HCT116 (cell line): Measurements from ENCODE around the gene ZXDC. TPM values are rescaled to one million over a fixed set of nuclear protein-coding genes. Genes with fewer than 3 reads are reported as not detected.

Experiments
- ATAC-seq: fragments of 200-7000 bp; cut with Tn5 transposase; 2 replicates; pipeline ENCODE4 v1.9.1; 2020; ENCODE audit warnings: mild to moderate bottlenecking, moderate library complexity
- BruUV-seq: library from RNA; stranded (reverse); fragments of 400-500 nt; replicated peaks from 2 replicates; lab custom pipeline; 2021; lab: Mats Ljungman, UMichigan
- CTCF ChIA-PET: fragments of 300-600 bp; sonication (Branson Sonifier 250); formaldehyde crosslinking; loops from one replicate; lab custom pipeline; 2021; ENCODE audit warnings: antibody characterized with exemption; lab: Charles Lee
- POLR2A ChIA-PET: fragments of 300-600, 350-600 bp; sonication (Branson Sonifier 250); formaldehyde crosslinking; loops from one replicate; lab custom pipeline; 2021; ENCODE audit warnings: antibody characterized with exemption; lab: Charles Lee
- RAD21 ChIA-PET, 2 experiments: fragments of 300-600 bp; sonication (Branson Sonifier 250); formaldehyde crosslinking; loops; one replicate each; lab custom pipeline; 2023; ENCODE audit warnings: low total read pairs in 2 of 2; ENCODE audit not compliant: uncharacterized antibody in 2 of 2, unreplicated experiment in 2 of 2, low non-redundant PET in 1 of 2; lab: Charles Lee
- DNase-seq: peaks from one replicate; pipeline ENCODE4 v3.0.0-alpha.2; 2010; ENCODE audit warnings: low read depth, low spot score
- H2AFZ ChIP-seq: fragments of 200-600 bp; shearing (Covaris generic), sonication (generic); 2 replicates; pipeline ENCODE4 v1.6.1; 2017; ENCODE audit warnings: low read depth, mixed run types, mixed read lengths, antibody characterized with exemption, low read length; ENCODE audit not compliant: poor library complexity, severe bottlenecking
- H3K27ac ChIP-seq: 2 replicates; pipeline ENCODE4 v1.5.1; 2012; ENCODE audit warnings: low read depth, low read length
- H3K27me3 ChIP-seq: fragments of 200-600 bp; sonication (generic); 2 replicates; pipeline ENCODE4 v1.6.1; 2016; ENCODE audit warnings: mixed run types, low read length, mixed read lengths; ENCODE audit not compliant: insufficient read depth
- H3K36me3 ChIP-seq, 2 experiments: fragments of 200-500 bp in 1 of 2; fragments of 200-600 bp in 1 of 2; sonication (Bioruptor generic) in 1 of 2; sonication (generic) in 1 of 2; 2 replicates each; pipeline versions ENCODE4 v1.5.1 to v1.6.1; 2014 to 2016; ENCODE audit warnings: low read length in 2 of 2, inconsistent platforms in 1 of 2, mixed read lengths in 1 of 2, mixed run types in 1 of 2; ENCODE audit not compliant: insufficient read depth in 2 of 2, control insufficient read depth in 1 of 2
- H3K4me1 ChIP-seq, 2 experiments: fragments of 200-600 bp in 1 of 2; sonication (generic) in 1 of 2; 2 replicates each; pipeline versions ENCODE4 v1.5.1 to v1.6.1; 2012 to 2017; ENCODE audit warnings: low read length in 2 of 2, inconsistent platforms in 1 of 2, mild to moderate bottlenecking in 1 of 2, mixed read lengths in 1 of 2, mixed run types in 1 of 2, moderate library complexity in 1 of 2; ENCODE audit not compliant: insufficient read depth in 2 of 2, control insufficient read depth in 1 of 2
- H3K4me2 ChIP-seq: fragments of 200-600 bp; sonication (generic); 2 replicates; pipeline ENCODE4 v1.6.1; 2017; ENCODE audit warnings: mixed run types, low read length, mixed read lengths
- H3K4me3 ChIP-seq, 2 experiments: fragments of 200-600 bp in 1 of 2; sonication (generic) in 1 of 2; replicated peaks in 1 of 2; 2 replicates each; pipeline ENCODE4 v1.5.1; 2011 to 2016; ENCODE audit warnings: low read length in 2 of 2, control low read depth in 1 of 2, low read depth in 1 of 2, mild to moderate bottlenecking in 1 of 2, mixed read lengths in 1 of 2, mixed run types in 1 of 2
- H3K79me2 ChIP-seq: fragments of 200-600 bp; sonication (generic); 2 replicates; pipeline ENCODE4 v1.6.1; 2017; ENCODE audit warnings: mild to moderate bottlenecking, mixed run types, low read length, moderate library complexity, mixed read lengths; ENCODE audit not compliant: insufficient read depth
- H3K9ac ChIP-seq: fragments of 200-600 bp; sonication (generic); 2 replicates; pipeline ENCODE4 v1.6.1; 2016; ENCODE audit warnings: low read length, mixed read lengths
- H3K9me2 ChIP-seq: fragments of 200-600 bp; sonication (generic), shearing (Covaris generic); 2 replicates; pipeline ENCODE4 v1.6.1; 2017; ENCODE audit warnings: mixed run types, mild to moderate bottlenecking, moderate library complexity; ENCODE audit not compliant: insufficient read depth
- H3K9me3 ChIP-seq, 2 experiments: fragments of 200-500 bp in 1 of 2; fragments of 200-600 bp in 1 of 2; sonication (Bioruptor generic) in 1 of 2; sonication (generic) in 1 of 2; 2 replicates each; pipeline ENCODE4 v1.6.1; 2014 to 2017; ENCODE audit warnings: low read length in 2 of 2, mixed read lengths in 2 of 2, inconsistent platforms in 1 of 2, low read depth in 1 of 2, mild to moderate bottlenecking in 1 of 2, mixed run types in 1 of 2, moderate library complexity in 1 of 2; ENCODE audit not compliant: control insufficient read depth in 1 of 2, insufficient read depth in 1 of 2
- H4K20me1 ChIP-seq: fragments of 200-600 bp; sonication (generic), shearing (Covaris generic); 2 replicates; pipeline ENCODE4 v1.6.1; 2017; ENCODE audit warnings: mixed run types, mild to moderate bottlenecking, moderate library complexity; ENCODE audit not compliant: insufficient read depth
- ATF3 ChIP-seq: IDR thresholded peaks from 2 replicates; pipeline ENCODE4 v1.6.1; 2012
- CBX3 ChIP-seq: IDR thresholded peaks from 2 replicates; pipeline ENCODE4 v1.6.1; 2012; ENCODE audit warnings: low read depth
- CEBPB ChIP-seq: IDR thresholded peaks from 2 replicates; pipeline ENCODE4 v1.6.1; 2012; ENCODE audit warnings: low read depth
- EGR1 ChIP-seq: IDR thresholded peaks from 2 replicates; pipeline ENCODE4 v1.6.1; 2012; ENCODE audit warnings: low read depth
- ELF1 ChIP-seq: IDR thresholded peaks from 2 replicates; pipeline ENCODE4 v1.6.1; 2012; ENCODE audit warnings: low read depth, borderline replicate concordance
- JUND ChIP-seq: IDR thresholded peaks from 2 replicates; pipeline ENCODE4 v1.6.1; 2012
- POLR2A ChIP-seq: IDR thresholded peaks from 2 replicates; pipeline ENCODE4 v1.7.0; 2011; ENCODE audit warnings: borderline replicate concordance; ENCODE audit not compliant: insufficient read depth, insufficient read length; ENCODE audit errors: extremely low read depth
- POLR2AphosphoS5 ChIP-seq: IDR thresholded peaks from 2 replicates; pipeline ENCODE4 v1.6.1; 2011; ENCODE audit warnings: mild to moderate bottlenecking, low read depth, low read length, moderate library complexity
- SIN3A ChIP-seq: IDR thresholded peaks from 2 replicates; pipeline ENCODE4 v1.6.1; 2012; ENCODE audit warnings: low read depth
- SP1 ChIP-seq: IDR thresholded peaks from 2 replicates; pipeline ENCODE4 v1.6.1; 2012; ENCODE audit warnings: low read depth
- YY1 ChIP-seq: IDR thresholded peaks from 2 replicates; pipeline ENCODE4 v1.6.1; 2011; ENCODE audit warnings: low read length, low read depth, moderate library complexity, mild to moderate bottlenecking; ENCODE audit not compliant: insufficient replicate concordance; ENCODE audit errors: extremely low read depth
- ZBTB33 ChIP-seq: IDR thresholded peaks from 2 replicates; pipeline ENCODE4 v1.6.1; 2011; ENCODE audit warnings: mild to moderate bottlenecking, low read length, moderate library complexity; ENCODE audit not compliant: insufficient replicate concordance; ENCODE audit errors: extremely low read depth
- ZFX ChIP-seq: fragments of 450-650 bp; IDR thresholded peaks from 2 replicates; pipeline ENCODE4 v1.6.1; 2017
- ZNF274 ChIP-seq: fragments of 200-500 bp; sonication (Bioruptor generic); IDR thresholded peaks from 2 replicates; pipeline ENCODE4 v1.6.1; 2014; ENCODE audit warnings: mild to moderate bottlenecking, low read depth, low read length, inconsistent platforms
- intact Hi-C: fragments of 100-400 bp; cut with micrococcal nuclease; formaldehyde crosslinking; loops from 2 replicates; pipeline ENCODE4 v1.10.0; 2022
- total RNA-seq: library from RNA; stranded (reverse); gene quantifications from one replicate; pipeline ENCODE4 v1.2.1, GENCODE V29; 2021; ENCODE audit not compliant: unreplicated experiment
- TF ChIP-seq, protein P1 (sequence below), 3 experiments: fragments of 200-600 bp in 1 of 3; sonication (generic) in 1 of 3; IDR thresholded peaks in 2 of 3; conservative IDR thresholded peaks in 1 of 3; 2 replicates each; pipeline ENCODE4 v1.5.1; 2012 to 2017; ENCODE audit warnings: low read depth in 2 of 3, low read length in 2 of 3, antibody characterized with exemption in 1 of 3, borderline replicate concordance in 1 of 3, control low read depth in 1 of 3, mild to moderate bottlenecking in 1 of 3, mixed read lengths in 1 of 3, mixed run types in 1 of 3, moderate library complexity in 1 of 3; ENCODE audit not compliant: insufficient read depth in 1 of 3
- TF ChIP-seq, protein P2 (sequence below): IDR thresholded peaks from 2 replicates; pipeline ENCODE4 v1.6.1; 2012

ZXDC gene
- total RNA-seq, 1 experiment from 2014 or later = 29.9 TPM

DNA sequence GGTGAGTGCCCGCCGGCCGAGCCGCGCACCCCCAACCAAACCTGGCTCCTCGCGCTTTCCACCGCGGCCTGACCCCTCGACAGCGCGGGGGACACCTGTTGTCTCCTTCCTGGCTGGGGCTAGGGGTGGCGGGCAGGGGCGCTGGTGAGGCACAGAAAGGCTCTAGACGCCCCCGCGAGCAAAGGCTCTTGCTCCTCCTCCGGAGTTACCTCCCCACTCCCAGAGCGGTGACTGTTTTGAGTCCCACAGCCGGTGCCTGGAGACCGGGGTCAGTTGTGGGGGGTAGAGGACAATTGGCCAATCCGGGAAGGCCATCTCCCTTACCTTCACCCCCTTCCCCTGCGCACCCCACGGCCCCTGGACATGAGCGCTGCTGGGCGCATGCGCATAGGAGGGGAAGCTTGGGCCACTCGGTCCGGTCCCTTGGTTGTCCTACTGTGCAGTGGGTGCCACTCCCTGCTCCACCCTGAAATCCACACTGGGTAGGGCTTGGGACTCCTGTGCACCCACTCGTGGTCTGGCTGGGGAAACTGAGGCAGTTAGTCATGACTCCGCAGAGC is 48.8 kb upstream of the ZXDC start:
- POLR2A ChIA-PET = no interaction called here
- Histone ChIP-seq H3K36me3 (no peaks in the 10 kb centered on the region), H3K79me2 (no peaks in the 10 kb centered on the region), H4K20me1 (no peaks in the 10 kb centered on the region), H3K9ac (peak overlapping the region; percentile 25; the same call in 1 of the 2 replicates), H2AFZ (no peak overlapping the region), H3K9me2 (no peaks in the 10 kb centered on the region), H3K4me1 (peaks cover 4 to 13% of the 10 kb centered on the region in 2 experiments; a peak in 2 of 4 replicates), H3K27me3 (no peaks in the 10 kb centered on the region), H3K9me3 (no peaks in the 10 kb centered on the region), H3K4me2 (peak overlapping the region; percentile 74), H3K4me3 (peak overlapping the region; percentile 23 to 55), H3K27ac (no peak overlapping the region)
- BruUV-seq = no TSS peak
- TF ChIP-seq, protein P1, sequence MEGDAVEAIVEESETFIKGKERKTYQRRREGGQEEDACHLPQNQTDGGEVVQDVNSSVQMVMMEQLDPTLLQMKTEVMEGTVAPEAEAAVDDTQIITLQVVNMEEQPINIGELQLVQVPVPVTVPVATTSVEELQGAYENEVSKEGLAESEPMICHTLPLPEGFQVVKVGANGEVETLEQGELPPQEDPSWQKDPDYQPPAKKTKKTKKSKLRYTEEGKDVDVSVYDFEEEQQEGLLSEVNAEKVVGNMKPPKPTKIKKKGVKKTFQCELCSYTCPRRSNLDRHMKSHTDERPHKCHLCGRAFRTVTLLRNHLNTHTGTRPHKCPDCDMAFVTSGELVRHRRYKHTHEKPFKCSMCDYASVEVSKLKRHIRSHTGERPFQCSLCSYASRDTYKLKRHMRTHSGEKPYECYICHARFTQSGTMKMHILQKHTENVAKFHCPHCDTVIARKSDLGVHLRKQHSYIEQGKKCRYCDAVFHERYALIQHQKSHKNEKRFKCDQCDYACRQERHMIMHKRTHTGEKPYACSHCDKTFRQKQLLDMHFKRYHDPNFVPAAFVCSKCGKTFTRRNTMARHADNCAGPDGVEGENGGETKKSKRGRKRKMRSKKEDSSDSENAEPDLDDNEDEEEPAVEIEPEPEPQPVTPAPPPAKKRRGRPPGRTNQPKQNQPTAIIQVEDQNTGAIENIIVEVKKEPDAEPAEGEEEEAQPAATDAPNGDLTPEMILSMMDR (IDR thresholded peaks at IDR 0.05 in 2 of 3, conservative IDR thresholded peaks at IDR 0.05 in 1 of 3; ENCODE audit: borderline replicate concordance in 1 of 3, insufficient read depth in 1 of 3, low read depth in 2 of 3, low read length in 2 of 3) = no peak
- TF ChIP-seq ZFX (no peak), ELF1 (no peak), POLR2AphosphoS5 (no peak), SIN3A (no peak), CBX3 (no peak), CEBPB (no peak), YY1 (no peak), ZBTB33 (no peak), POLR2A (no peak), JUND (no peak), ZNF274 (no peak), EGR1 (no peak), SP1 (no peak), ATF3 (no peak)
- TF ChIP-seq, protein P2, sequence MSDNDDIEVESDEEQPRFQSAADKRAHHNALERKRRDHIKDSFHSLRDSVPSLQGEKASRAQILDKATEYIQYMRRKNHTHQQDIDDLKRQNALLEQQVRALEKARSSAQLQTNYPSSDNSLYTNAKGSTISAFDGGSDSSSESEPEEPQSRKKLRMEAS = no peak
- DNase-seq (no peak), ATAC-seq (no peak; the same call in 1 of the 2 replicates)
- RAD21 ChIA-PET = no interaction called here
- CTCF ChIA-PET = no interaction called here
- intact Hi-C loops = loop anchor here (5.0 to 10.0 kb wide), 2 partner anchors 140 to 392 kb away; no protein-coding TSS in a partner anchor
